ENCODE results near the gene CLTCL1. TPM values are rescaled to one million over a fixed set of nuclear protein-coding genes. Genes with fewer than 3 reads are reported as not detected.

The CLTCL1 gene
- total RNA-seq, 1 donor from 2014 or later: 26.0 TPM

- intact Hi-C loops (cut with DNase I): no loop called here
- DNase-seq (ENCODE audit: low spot score in 2 of 2): no peak
- TF ChIP-seq CTCF (IDR thresholded peaks at IDR 0.05): no peak
- Histone ChIP-seq H3K27ac (no peak overlapping the region), H3K27me3 (no peaks in the 10 kb centered on the region), H3K4me3 (no peak overlapping the region), H3K9me3 (no peaks in the 10 kb centered on the region), H3K4me1 (no peaks in the 10 kb centered on the region), H3K36me3 (peaks cover under 1 to 18% of the 10 kb centered on the region in 2 donors)
These were observed 70.7 kb downstream of the CLTCL1 start for GRCh38 chr22:19220867-19221266.

GRCh38 chr22:19218541-19219233 is 72.8 kb downstream of the CLTCL1 start:
- DNase-seq (ENCODE audit: low spot score in 2 of 2): no peak
- TF ChIP-seq CTCF (IDR thresholded peaks at IDR 0.05): no peak

DNA sequence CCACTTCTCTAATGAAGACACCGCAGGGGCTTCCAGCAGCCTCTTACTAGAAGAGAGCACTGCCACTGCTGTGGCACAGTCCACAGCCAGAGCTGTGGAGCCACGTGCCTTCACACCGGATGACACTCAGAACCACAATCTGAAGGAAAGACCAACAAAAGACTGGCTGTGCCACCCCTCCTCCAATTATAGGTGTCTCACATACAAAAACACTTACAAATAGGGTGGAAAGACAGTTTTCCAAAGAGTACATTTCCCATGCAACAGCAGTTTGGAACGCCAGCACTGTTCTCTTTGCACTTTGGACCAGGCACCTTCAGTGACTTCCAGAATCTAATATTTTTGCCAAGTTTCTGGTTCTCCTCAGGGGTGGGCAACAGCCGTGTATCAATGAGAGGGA is 74.9 kb downstream of the CLTCL1 start:
- intact Hi-C loops (cut with DNase I): no loop called here
- TF ChIP-seq CTCF (IDR thresholded peaks at IDR 0.05): no peak
- Histone ChIP-seq H3K4me1 (no peaks in the 10 kb centered on the region), H3K36me3 (peaks cover 5% of the 10 kb centered on the region in 2 donors), H3K4me3 (no peak overlapping the region), H3K9me3 (no peaks in the 10 kb centered on the region), H3K27ac (no peak overlapping the region), H3K27me3 (no peaks in the 10 kb centered on the region)
- no peak for DNase-seq (ENCODE audit: low spot score in 2 of 2)

More at GRCh38 chr22:19218541-19219233, 72.8 kb downstream of the CLTCL1 start:
- intact Hi-C loops (cut with DNase I): no loop called here
- no peaks in the 10 kb centered on the region for H3K4me1 ChIP-seq
- H3K36me3 ChIP-seq: peaks cover 5 to 18% of the 10 kb centered on the region in 2 donors
- no peak overlapping the region for H3K27ac ChIP-seq
- H3K9me3 ChIP-seq: no peaks in the 10 kb centered on the region
- no peaks in the 10 kb centered on the region for H3K27me3 ChIP-seq
- H3K4me3 ChIP-seq: no peak overlapping the region

DNA sequence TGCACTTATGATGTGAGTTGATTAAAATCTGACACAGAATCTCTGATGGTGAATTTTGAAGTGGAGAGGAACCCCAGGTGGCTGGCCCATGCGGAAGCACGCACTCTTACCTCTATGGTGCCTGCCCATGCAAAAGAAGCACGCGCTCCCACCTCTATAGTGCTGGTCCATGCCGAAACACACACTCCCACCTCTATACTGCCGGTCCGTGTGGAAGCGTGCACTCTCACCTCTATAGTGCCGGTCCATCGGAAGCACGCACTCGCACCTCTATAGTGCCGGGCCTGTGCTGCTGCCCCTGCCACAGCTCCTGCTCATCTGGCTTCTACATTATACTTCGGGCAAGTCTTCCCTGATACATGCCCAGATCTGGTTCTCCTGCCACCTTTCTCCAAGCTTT is 76.2 kb downstream of the CLTCL1 start:
- Histone ChIP-seq H3K27me3 (no peaks in the 10 kb centered on the region), H3K4me3 (no peak overlapping the region), H3K9me3 (no peaks in the 10 kb centered on the region), H3K27ac (no peak overlapping the region), H3K4me1 (no peaks in the 10 kb centered on the region), H3K36me3 (peaks cover 5% of the 10 kb centered on the region in 2 donors)
- DNase-seq (ENCODE audit: low spot score in 2 of 2): no peak
- TF ChIP-seq CTCF (IDR thresholded peaks at IDR 0.05): no peak
- intact Hi-C loops (cut with DNase I): no loop called here

GRCh38 chr22:19214078-19214473 is 77.4 kb downstream of the CLTCL1 start:
- TF ChIP-seq CTCF (IDR thresholded peaks at IDR 0.05): no peak
- H3K9me3 ChIP-seq: no peaks in the 10 kb centered on the region
- no peak for DNase-seq (ENCODE audit: low spot score in 2 of 2)
- no peaks in the 10 kb centered on the region for H3K27me3 ChIP-seq
- peaks cover 8 to 17% of the 10 kb centered on the region in 2 donors for H3K36me3 ChIP-seq
- no peaks in the 10 kb centered on the region for H3K4me1 ChIP-seq
- no peak overlapping the region for H3K4me3 ChIP-seq
- H3K27ac ChIP-seq: no peak overlapping the region
- intact Hi-C loops (cut with DNase I): no loop called here

Data from ascending aorta (tissue), 2 donors.